ENCODE results near the gene GPATCH1. TPM values are rescaled to one million over a fixed set of nuclear protein-coding genes. Genes with fewer than 3 reads are reported as not detected.
"Not testable (repeated sequence)": the region's sequence is repeated elsewhere in the genome, so short reads cannot be mapped to it uniquely, and the experiment has no call there.

GPATCH1 gene
- total RNA-seq = 10 to 100 TPM; 14.0 to 14.7 TPM

- H3K4me1 Mint-ChIP-seq = peaks cover 19% of the 10 kb centered on the region
- ATAC-seq (ENCODE audit: low read depth) = peak; percentile 95
- H3K4me3 Mint-ChIP-seq = peak within 1 kb of the TSS; percentile 97
- H3K27ac Mint-ChIP-seq = peak within 1 kb of the TSS; percentile 94
- peaks cover 3% of the 10 kb centered on the region for H3K36me3 Mint-ChIP-seq
- H3K27me3 Mint-ChIP-seq = peaks cover 4% of the 10 kb centered on the region
- POLR2A ChIA-PET = interaction anchor here (1.1 to 1.8 kb wide), 5 partner anchors 17 to 105 kb away, joined by 3 to 6 read pairs (median 4); partner anchors contain the start of gene RHPN2
- peak; percentile 94 for DNase-seq
- H3K9me3 Mint-ChIP-seq = no peaks in the 10 kb centered on the region
Measured at GRCh38 chr19:33080761-33081681, at the start of gene GPATCH1. Gene GPATCH1, plus strand, starts transcription at chr19:33081181. Its CDS starts 13 bp downstream, at chr19:33081194.

- no peak for DNase-seq
- H3K27me3 Mint-ChIP-seq = no peaks in the 10 kb centered on the region
- H3K4me1 Mint-ChIP-seq = peaks cover 4% of the 10 kb centered on the region
- H3K27ac Mint-ChIP-seq = no peak overlapping the region
- peaks cover 5% of the 10 kb centered on the region for H3K9me3 Mint-ChIP-seq
- no peak overlapping the region for H3K4me3 Mint-ChIP-seq
- POLR2A ChIA-PET = no interaction called here
- H3K36me3 Mint-ChIP-seq = peaks cover 2% of the 10 kb centered on the region
- ATAC-seq (ENCODE audit: low read depth) = no peak
Measured at GRCh38 chr19:33032218-33032781, 48.7 kb upstream of the GPATCH1 start.

GRCh38 chr19:33035461-33035860 is 45.5 kb upstream of the GPATCH1 start:
- Mint-ChIP-seq H3K36me3 (no peaks in the 10 kb centered on the region), H3K27me3 (no peaks in the 10 kb centered on the region), H3K4me1 (peaks cover 12% of the 10 kb centered on the region), H3K27ac (no peak overlapping the region), H3K4me3 (no peak overlapping the region), H3K9me3 (no peaks in the 10 kb centered on the region)
- ATAC-seq (ENCODE audit: low read depth) (no peak), DNase-seq (no peak)
- POLR2A ChIA-PET = no interaction called here

- ATAC-seq (ENCODE audit: low read depth); H3K27me3 Mint-ChIP-seq; H3K9me3 Mint-ChIP-seq; DNase-seq; POLR2A ChIA-PET; H3K36me3 Mint-ChIP-seq: not testable (repeated sequence)
- Mint-ChIP-seq H3K4me1 (peaks cover 12% of the 10 kb centered on the region), H3K4me3 (peak overlapping the region; percentile 73), H3K27ac (peak overlapping the region; percentile 73)
Measured at GRCh38 chr19:33036370-33037167, 44.4 kb upstream of the GPATCH1 start.

- POLR2A ChIA-PET; H3K27me3 Mint-ChIP-seq; ATAC-seq (ENCODE audit: low read depth); H3K9me3 Mint-ChIP-seq; H3K36me3 Mint-ChIP-seq: not testable (repeated sequence)
- peak overlapping the region; percentile 73 for H3K27ac Mint-ChIP-seq
- peaks cover 12% of the 10 kb centered on the region for H3K4me1 Mint-ChIP-seq
- H3K4me3 Mint-ChIP-seq = peak overlapping the region; percentile 73
- DNase-seq = peak; percentile 36
Measured at GRCh38 chr19:33037168-33038025, 43.6 kb upstream of the GPATCH1 start.

- H3K27me3 Mint-ChIP-seq = no peaks in the 10 kb centered on the region
- POLR2A ChIA-PET = no interaction called here
- H3K9me3 Mint-ChIP-seq = no peaks in the 10 kb centered on the region
- no peak overlapping the region for H3K27ac Mint-ChIP-seq
- no peak overlapping the region for H3K4me3 Mint-ChIP-seq
- DNase-seq (no peak), ATAC-seq (ENCODE audit: low read depth) (no peak)
- no peaks in the 10 kb centered on the region for H3K36me3 Mint-ChIP-seq
- peaks cover 12% of the 10 kb centered on the region for H3K4me1 Mint-ChIP-seq
Measured at GRCh38 chr19:33039108-33039599, 41.8 kb upstream of the GPATCH1 start.

GRCh38 chr19:33039815-33040214 is 41.2 kb upstream of the GPATCH1 start:
- no peak overlapping the region for H3K4me3 Mint-ChIP-seq
- no peaks in the 10 kb centered on the region for H3K9me3 Mint-ChIP-seq
- POLR2A ChIA-PET = no interaction called here
- H3K4me1 Mint-ChIP-seq = peaks cover 12% of the 10 kb centered on the region
- no peaks in the 10 kb centered on the region for H3K27me3 Mint-ChIP-seq
- no peak overlapping the region for H3K27ac Mint-ChIP-seq
- no peak for DNase-seq
- no peak for ATAC-seq (ENCODE audit: low read depth)
- H3K36me3 Mint-ChIP-seq = no peaks in the 10 kb centered on the region

GRCh38 chr19:33040994-33041827 is 39.8 kb upstream of the GPATCH1 start:
- no peaks in the 10 kb centered on the region for H3K9me3 Mint-ChIP-seq
- H3K27ac Mint-ChIP-seq = no peak overlapping the region
- H3K36me3 Mint-ChIP-seq = no peaks in the 10 kb centered on the region
- H3K4me1 Mint-ChIP-seq = peaks cover 12% of the 10 kb centered on the region
- no peaks in the 10 kb centered on the region for H3K27me3 Mint-ChIP-seq
- POLR2A ChIA-PET = interaction anchor here (1.2 kb wide), 1 partner anchor 348 kb away, joined by 3 read pairs; no protein-coding TSS in a partner anchor
- no peak for DNase-seq
- no peak overlapping the region for H3K4me3 Mint-ChIP-seq
- ATAC-seq (ENCODE audit: low read depth) = no peak

GRCh38 chr19:33041828-33042160 is 39.2 kb upstream of the GPATCH1 start:
- H3K4me3 Mint-ChIP-seq; H3K27me3 Mint-ChIP-seq; ATAC-seq (ENCODE audit: low read depth); H3K9me3 Mint-ChIP-seq; H3K36me3 Mint-ChIP-seq; DNase-seq; POLR2A ChIA-PET; H3K27ac Mint-ChIP-seq: not testable (repeated sequence)
- peaks cover 12% of the 10 kb centered on the region for H3K4me1 Mint-ChIP-seq

GRCh38 chr19:33047422-33047821 is 33.6 kb upstream of the GPATCH1 start:
- Mint-ChIP-seq H3K9me3 (no peaks in the 10 kb centered on the region), H3K27ac (no peak overlapping the region), H3K4me3 (no peak overlapping the region), H3K27me3 (no peaks in the 10 kb centered on the region), H3K4me1 (no peaks in the 10 kb centered on the region), H3K36me3 (no peaks in the 10 kb centered on the region)
- no peak for ATAC-seq (ENCODE audit: low read depth)
- no peak for DNase-seq
- POLR2A ChIA-PET = no interaction called here

GRCh38 chr19:33048806-33049676 is 31.9 kb upstream of the GPATCH1 start:
- H3K4me3 Mint-ChIP-seq = no peak overlapping the region
- H3K27me3 Mint-ChIP-seq = peaks cover 3% of the 10 kb centered on the region
- H3K36me3 Mint-ChIP-seq = no peaks in the 10 kb centered on the region
- H3K27ac Mint-ChIP-seq = no peak overlapping the region
- DNase-seq = no peak
- no peak for ATAC-seq (ENCODE audit: low read depth)
- POLR2A ChIA-PET = no interaction called here
- H3K4me1 Mint-ChIP-seq = no peaks in the 10 kb centered on the region
- no peaks in the 10 kb centered on the region for H3K9me3 Mint-ChIP-seq

Data from activated naive CD8-positive, alpha-beta T cell treated with anti-CD3 and anti-CD28 coated beads, Interleukin-2, amount 10 ng/mL, durations not matched to agents 7 days and 5 days (primary cell).